GM19099 (cell line): ENCODE results near the gene ADGRA1.

ENCODE experiments used
- POLR2A ChIP-seq: IDR thresholded peaks from 3 replicates; pipeline ENCODE4 v1.6.1; 2011; ENCODE audit warnings: low read depth; ENCODE audit not compliant: insufficient read length; ENCODE audit errors: extremely low read depth

The ADGRA1 gene

GRCh38 chr10:133087679-133088178 is at the start of gene ADGRA1:
Gene ADGRA1, plus strand, starts transcription at chr10:133087924. Its CDS starts 986 bp downstream, at chr10:133088910.
- TF ChIP-seq POLR2A, result no peak

GRCh38 chr10:133038036-133038823 is 49.5 kb upstream of the ADGRA1 start:
- no peak for TF ChIP-seq POLR2A

GRCh38 chr10:133039107-133039802 is 48.5 kb upstream of the ADGRA1 start:
- TF ChIP-seq POLR2A, result no peak

- TF ChIP-seq POLR2A, result no peak
These were observed 47.9 kb upstream of the ADGRA1 start for GRCh38 chr10:133039803-133040165.

GRCh38 chr10:133040198-133040597 is 47.5 kb upstream of the ADGRA1 start:
- no peak for TF ChIP-seq POLR2A

GRCh38 chr10:133041101-133041500 is 46.6 kb upstream of the ADGRA1 start:
- TF ChIP-seq POLR2A, result no peak

- TF ChIP-seq POLR2A, result no peak
These were observed 45.7 kb upstream of the ADGRA1 start for GRCh38 chr10:133042061-133042460.

- TF ChIP-seq POLR2A, result no peak
These were observed 44.9 kb upstream of the ADGRA1 start for GRCh38 chr10:133042816-133043215.

GRCh38 chr10:133043541-133044225 is 44.0 kb upstream of the ADGRA1 start:
- no peak for TF ChIP-seq POLR2A

GRCh38 chr10:133044401-133044811 is 43.3 kb upstream of the ADGRA1 start:
- TF ChIP-seq POLR2A, result no peak

- no peak for TF ChIP-seq POLR2A
These were observed 42.0 kb upstream of the ADGRA1 start for GRCh38 chr10:133045556-133046389.

- TF ChIP-seq POLR2A, result no peak
These were observed 41.3 kb upstream of the ADGRA1 start for GRCh38 chr10:133046390-133046765.

- no peak for TF ChIP-seq POLR2A
These were observed 40.1 kb upstream of the ADGRA1 start for GRCh38 chr10:133047526-133048123.

- TF ChIP-seq POLR2A, result no peak
These were observed 39.5 kb upstream of the ADGRA1 start for GRCh38 chr10:133048266-133048665.

GRCh38 chr10:133048926-133049325 is 38.8 kb upstream of the ADGRA1 start:
- no peak for TF ChIP-seq POLR2A

- no peak for TF ChIP-seq POLR2A
These were observed 38.1 kb upstream of the ADGRA1 start for GRCh38 chr10:133049639-133050038.
